Measurements from ENCODE around the gene PBXIP1. TPM values are rescaled to one million over a fixed set of nuclear protein-coding genes. Genes with fewer than 3 reads are reported as not detected.

The PBXIP1 gene
- total RNA-seq, 2 experiments from 2014 or later: 23.8 to 37.7 TPM

DNA sequence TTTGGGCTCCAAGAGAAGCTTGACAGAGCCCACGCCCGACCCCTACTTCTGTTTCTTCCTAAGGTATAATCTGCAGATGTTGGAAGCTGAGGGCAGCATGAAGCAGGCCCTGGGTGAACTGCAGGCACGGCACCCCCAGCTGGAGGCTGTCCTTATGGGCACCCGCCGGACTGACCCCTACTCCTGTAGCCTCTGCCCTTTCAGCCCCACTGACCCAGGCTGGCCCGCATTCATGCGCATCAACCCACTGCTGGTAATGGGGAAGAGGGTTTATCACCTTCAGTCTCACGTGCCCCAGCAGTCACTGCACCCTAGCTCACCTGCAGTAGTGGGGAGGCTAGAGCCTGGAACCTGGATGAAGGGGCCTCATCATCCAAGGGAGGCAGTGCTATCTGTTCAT is 34.4 kb upstream of the PBXIP1 start:
- Histone ChIP-seq H2AFZ (ENCODE audit: low read length) (no peak overlapping the region), H3K4me2 (ENCODE audit: low read length) (no peak overlapping the region), H3K4me3 (ENCODE audit: low read depth, low read length, poor library complexity, severe bottlenecking) (no peak overlapping the region), H3K27ac (ENCODE audit: low read depth, low read length, poor library complexity, severe bottlenecking) (no peak overlapping the region), H3K4me1 (ENCODE audit: insufficient read depth, low read length, poor library complexity, severe bottlenecking) (peaks cover 16% of the 10 kb centered on the region), H3K9me3 (ENCODE audit: low read length) (no peaks in the 10 kb centered on the region), H3K36me3 (ENCODE audit: insufficient read depth, low read length) (peaks cover 58% of the 10 kb centered on the region), H3K79me2 (ENCODE audit: insufficient read depth, low read depth, low read length) (peaks cover 24% of the 10 kb centered on the region), H4K20me1 (ENCODE audit: insufficient read depth, low read length) (no peaks in the 10 kb centered on the region), H3K9me2 (ENCODE audit: insufficient read depth, low read length) (no peaks in the 10 kb centered on the region)
- ChIA-PET POLR2A (no interaction called here), CTCF (ENCODE audit: unreplicated experiment) (no interaction called here)
- DNase-seq (ENCODE audit: low spot score): no peak
- intact Hi-C loops (cut with micrococcal nuclease; ENCODE audit: unreplicated experiment): no loop called here
- no peak for TF ChIP-seq EZH2phosphoT487 (IDR thresholded peaks at IDR 0.05; ENCODE audit: borderline replicate concordance, low read depth, low read length)
- TF ChIP-seq, protein P1, sequence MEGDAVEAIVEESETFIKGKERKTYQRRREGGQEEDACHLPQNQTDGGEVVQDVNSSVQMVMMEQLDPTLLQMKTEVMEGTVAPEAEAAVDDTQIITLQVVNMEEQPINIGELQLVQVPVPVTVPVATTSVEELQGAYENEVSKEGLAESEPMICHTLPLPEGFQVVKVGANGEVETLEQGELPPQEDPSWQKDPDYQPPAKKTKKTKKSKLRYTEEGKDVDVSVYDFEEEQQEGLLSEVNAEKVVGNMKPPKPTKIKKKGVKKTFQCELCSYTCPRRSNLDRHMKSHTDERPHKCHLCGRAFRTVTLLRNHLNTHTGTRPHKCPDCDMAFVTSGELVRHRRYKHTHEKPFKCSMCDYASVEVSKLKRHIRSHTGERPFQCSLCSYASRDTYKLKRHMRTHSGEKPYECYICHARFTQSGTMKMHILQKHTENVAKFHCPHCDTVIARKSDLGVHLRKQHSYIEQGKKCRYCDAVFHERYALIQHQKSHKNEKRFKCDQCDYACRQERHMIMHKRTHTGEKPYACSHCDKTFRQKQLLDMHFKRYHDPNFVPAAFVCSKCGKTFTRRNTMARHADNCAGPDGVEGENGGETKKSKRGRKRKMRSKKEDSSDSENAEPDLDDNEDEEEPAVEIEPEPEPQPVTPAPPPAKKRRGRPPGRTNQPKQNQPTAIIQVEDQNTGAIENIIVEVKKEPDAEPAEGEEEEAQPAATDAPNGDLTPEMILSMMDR (conservative IDR thresholded peaks at IDR 0.05; ENCODE audit: low read length): no peak
- no TSS peak for BruUV-seq (replicated peaks)

DNA sequence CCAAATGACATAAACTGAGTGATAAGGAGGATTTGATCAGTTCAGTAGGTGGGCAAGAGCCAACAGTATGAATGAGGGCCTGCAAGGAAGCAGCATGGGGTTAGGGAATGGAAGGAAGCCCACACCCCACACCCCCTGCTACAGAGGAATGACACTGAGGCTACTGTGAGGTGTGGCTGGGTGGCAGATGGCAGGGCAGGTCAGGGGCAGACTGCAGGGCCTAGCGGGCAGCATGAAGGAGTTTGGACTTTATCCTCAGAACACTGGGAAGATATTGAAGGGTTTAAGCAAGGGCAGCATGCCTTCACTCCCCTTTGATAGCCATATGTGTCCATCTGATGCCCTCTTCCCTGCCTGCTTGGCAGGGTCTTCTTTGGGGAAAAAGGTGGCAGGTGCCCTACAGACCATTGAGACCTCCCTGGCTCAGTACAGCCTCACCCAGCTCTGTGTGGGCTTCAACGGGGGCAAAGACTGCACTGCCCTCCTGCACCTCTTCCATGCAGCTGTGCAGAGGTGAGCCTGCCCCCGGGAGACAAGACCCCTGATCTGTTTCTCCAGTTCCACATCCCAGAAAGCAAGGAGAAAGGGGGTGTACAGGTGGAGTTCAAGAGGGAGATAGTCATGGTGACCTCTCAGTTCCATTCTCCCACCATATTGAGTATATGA is 33.4 kb upstream of the PBXIP1 start:
- Histone ChIP-seq H3K9me2 (ENCODE audit: insufficient read depth, low read length) (no peaks in the 10 kb centered on the region), H2AFZ (ENCODE audit: low read length) (no peak overlapping the region), H3K4me3 (ENCODE audit: low read depth, low read length, poor library complexity, severe bottlenecking) (no peak overlapping the region), H3K36me3 (ENCODE audit: insufficient read depth, low read length) (peaks cover 59% of the 10 kb centered on the region), H4K20me1 (ENCODE audit: insufficient read depth, low read length) (no peaks in the 10 kb centered on the region), H3K4me2 (ENCODE audit: low read length) (no peak overlapping the region), H3K27ac (ENCODE audit: low read depth, low read length, poor library complexity, severe bottlenecking) (no peak overlapping the region), H3K4me1 (ENCODE audit: insufficient read depth, low read length, poor library complexity, severe bottlenecking) (peaks cover 17% of the 10 kb centered on the region), H3K79me2 (ENCODE audit: insufficient read depth, low read depth, low read length) (peaks cover 34% of the 10 kb centered on the region), H3K9me3 (ENCODE audit: low read length) (no peaks in the 10 kb centered on the region)
- intact Hi-C loops (cut with micrococcal nuclease; ENCODE audit: unreplicated experiment): no loop called here
- ChIA-PET POLR2A (no interaction called here), CTCF (ENCODE audit: unreplicated experiment) (no interaction called here)
- no peak for DNase-seq (ENCODE audit: low spot score)
- TF ChIP-seq, protein P1 (conservative IDR thresholded peaks at IDR 0.05; ENCODE audit: low read length): no peak
- TF ChIP-seq EZH2phosphoT487 (IDR thresholded peaks at IDR 0.05; ENCODE audit: borderline replicate concordance, low read depth, low read length): no peak
- no TSS peak for BruUV-seq (replicated peaks)

Measured in OCI-LY7 (cell line).